ENCODE results near the gene WHAMM.

DNA sequence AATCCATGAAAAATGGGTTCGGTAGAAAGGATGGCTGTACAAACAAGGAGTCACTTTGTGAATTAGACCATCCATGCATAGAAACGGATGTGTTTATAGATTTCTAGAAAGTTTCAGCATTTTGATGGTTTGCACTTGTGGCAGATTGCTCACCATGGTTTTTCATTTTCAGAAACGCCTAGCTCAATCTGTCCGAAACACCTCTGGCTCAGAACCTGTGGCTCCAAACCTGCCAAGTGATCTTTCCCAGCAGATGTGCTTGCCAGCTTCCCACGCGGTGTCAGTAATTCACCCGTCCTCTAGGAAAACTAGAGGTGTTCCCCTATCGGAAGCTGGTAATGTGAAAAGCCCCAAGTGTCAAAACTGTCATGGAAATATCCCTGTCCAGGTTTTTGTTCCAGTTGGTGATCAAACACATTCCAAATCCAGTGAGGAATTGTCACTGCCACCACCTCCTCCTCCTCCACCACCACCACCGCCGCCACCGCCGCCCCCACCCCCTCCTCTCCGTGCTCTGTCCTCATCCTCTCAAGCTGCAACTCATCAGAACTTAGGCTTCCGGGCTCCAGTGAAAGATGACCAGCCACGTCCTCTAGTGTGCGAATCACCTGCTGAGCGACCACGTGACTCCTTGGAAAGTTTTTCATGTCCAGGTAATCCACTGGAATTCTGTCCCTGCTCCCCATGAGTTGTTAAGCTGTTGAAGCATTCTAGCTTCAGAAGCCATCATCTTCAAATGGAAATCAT, 21.2 kb downstream of the WHAMM start:
- TF ChIP-seq SIN3A (IDR thresholded peaks at IDR 0.05; ENCODE audit: borderline replicate concordance, insufficient read depth, low read length) (no peak), POLR2AphosphoS5 (IDR thresholded peaks at IDR 0.05; ENCODE audit: low read depth, low read length) (no peak)
